Kidney (tissue), 14 donors: ENCODE results near the gene MS4A4A. TPM values are rescaled to one million over a fixed set of nuclear protein-coding genes. Genes with fewer than 3 reads are reported as not detected.

Experiments
- DNase-seq, 5 donors: peaks; one replicate each; pipeline ENCODE4 v3.0.0-alpha.2; 2013 to 2020
- FAIRE-seq: peaks from 2 replicates; lab custom pipeline; 2012; peaks lifted over from hg19 to GRCh38; lab: Jason Lieb, UNC
- H3K27ac ChIP-seq, 2 donors: one replicate each; pipeline ENCODE4 v1.7.0; 2013; ENCODE audit warnings: low read depth in 2 of 2, low read length in 2 of 2, inconsistent platforms in 1 of 2
- H3K27me3 ChIP-seq: one replicate; pipeline ENCODE4 v1.7.1; 2013; ENCODE audit warnings: low read length, inconsistent platforms; ENCODE audit not compliant: control insufficient read depth, insufficient read depth
- H3K36me3 ChIP-seq, 3 donors: one replicate each; pipeline versions ENCODE4 v1.7.0 to v1.7.1; 2013; ENCODE audit warnings: low read length in 3 of 3, control low read depth in 1 of 3, inconsistent platforms in 1 of 3; ENCODE audit not compliant: insufficient read depth in 3 of 3, control insufficient read depth in 2 of 3
- H3K4me1 ChIP-seq, 3 donors: one replicate each; pipeline versions ENCODE4 v1.7.0 to v1.7.1; 2013; ENCODE audit warnings: low read length in 3 of 3, inconsistent platforms in 1 of 3, low read depth in 1 of 3; ENCODE audit not compliant: control insufficient read depth in 2 of 3, insufficient read depth in 2 of 3
- H3K4me3 ChIP-seq, 3 donors: one replicate each; pipeline versions ENCODE4 v1.7.0 to v1.8.1; 2013; ENCODE audit warnings: low read length in 3 of 3, control low read depth in 1 of 3, inconsistent platforms in 1 of 3
- H3K9ac ChIP-seq, 3 donors: one replicate each; pipeline versions ENCODE4 v1.7.0 to v1.7.1; 2013; ENCODE audit warnings: low read length in 3 of 3, control low read depth in 1 of 3, inconsistent platforms in 1 of 3
- H3K9me3 ChIP-seq, 3 donors: one replicate each; pipeline versions ENCODE4 v1.7.0 to v1.7.1; 2013; ENCODE audit warnings: low read length in 3 of 3, control low read depth in 1 of 3, inconsistent platforms in 1 of 3; ENCODE audit not compliant: control insufficient read depth in 2 of 3, insufficient read depth in 1 of 3
- CTCF ChIP-seq: IDR thresholded peaks from 3 replicates; pipeline ENCODE4 v1.5.1; 2012; ENCODE audit warnings: mild to moderate bottlenecking, moderate library complexity, borderline replicate concordance; ENCODE audit not compliant: insufficient read depth; ENCODE audit errors: extremely low read depth
- intact Hi-C: fragments of 100-400 bp; cut with DNase I; formaldehyde crosslinking; loops from one replicate; pipeline ENCODE4 v1.11.1; 2022
- polyA plus RNA-seq: library from polyadenylated mRNA; stranded (reverse); fragments of 350-450 nt; fragmentation: Illumina TruSeq; extraction: RNeasy Lipid Tissue Mini Kit (QIAGEN cat#74804); gene quantifications from one replicate; pipeline ENCODE4 v1.2.3, GENCODE V29; 2014; ENCODE audit warnings: low read depth, low replicate concordance; ENCODE audit not compliant: insufficient read depth
- total RNA-seq: library from RNA; stranded (reverse); fragmentation: NEBNext Ultra II Directional; extraction: Animal tissue kit (Norgen Biotek cat#: 25700); gene quantifications from one replicate; pipeline ENCODE4 v1.2.1, GENCODE V29; 2021
- donor health status: control.
- donor health status: control.
- donor health status: control.
- donor health status: control.
- donor health status: control.
- donor health status: DM: yes; HTN: yes; CAD: no.
- donor health status: Normal renal cell carcinoma (clear cell type).

Gene MS4A4A
- total and polyA plus RNA-seq, 2 donors from 2014 or later: 6.3 to 49.7 TPM

GRCh38 chr11:60310407-60310998, 30.0 kb downstream of the MS4A4A start:
- no peaks in the 10 kb centered on the region for H3K27me3 ChIP-seq
- no peaks in the 10 kb centered on the region for H3K9me3 ChIP-seq
- H3K4me3 ChIP-seq: no peak overlapping the region
- H3K27ac ChIP-seq: no peak overlapping the region
- peak in 1 of 5 donors; percentile 7 for DNase-seq
- no peak for TF ChIP-seq CTCF
- H3K4me1 ChIP-seq: no peaks in the 10 kb centered on the region
- no peak for FAIRE-seq
- intact Hi-C loops: no loop called here
- no peak overlapping the region for H3K9ac ChIP-seq
- no peaks in the 10 kb centered on the region for H3K36me3 ChIP-seq

- intact Hi-C loops: no loop called here
- Histone ChIP-seq H3K27me3 (no peaks in the 10 kb centered on the region), H3K9ac (no peak overlapping the region), H3K4me3 (no peak overlapping the region), H3K9me3 (peaks cover 0 to 9% (median 2%) of the 10 kb centered on the region in 3 donors), H3K36me3 (no peaks in the 10 kb centered on the region), H3K4me1 (no peaks in the 10 kb centered on the region), H3K27ac (no peak overlapping the region)
- FAIRE-seq (no peak), DNase-seq (no peak)
- TF ChIP-seq CTCF: no peak
These were observed 34.3 kb downstream of the MS4A4A start for GRCh38 chr11:60314635-60315321.

GRCh38 chr11:60315871-60316270, 35.4 kb downstream of the MS4A4A start:
- Histone ChIP-seq H3K4me3 (no peak overlapping the region), H3K27me3 (no peaks in the 10 kb centered on the region), H3K4me1 (no peaks in the 10 kb centered on the region), H3K36me3 (no peaks in the 10 kb centered on the region), H3K27ac (no peak overlapping the region), H3K9me3 (peaks cover 0 to 11% (median 2%) of the 10 kb centered on the region in 3 donors), H3K9ac (no peak overlapping the region)
- no peak for TF ChIP-seq CTCF
- FAIRE-seq (no peak), DNase-seq (no peak)
- intact Hi-C loops: no loop called here
